ENCODE measurements around the gene PIP5K1B.

The PIP5K1B gene

GRCh38 chr9:68777070-68777763, 72.2 kb downstream of the PIP5K1B start:
- no peak overlapping the region for H3K4me2 ChIP-seq (ENCODE audit: insufficient read depth, low read length)
- H3K9me3 ChIP-seq (ENCODE audit: insufficient read depth, low read length, severe bottlenecking), result no peaks in the 10 kb centered on the region
- no peak overlapping the region for H2AFZ ChIP-seq (ENCODE audit: low read depth, low read length)
- H3K9ac ChIP-seq (ENCODE audit: low read depth, low read length), result no peak overlapping the region
- DNase-seq (no peak), ATAC-seq (ENCODE audit: insufficient read depth, low read depth) (no peak)
- H3K27me3 ChIP-seq (ENCODE audit: insufficient read depth, low read length, poor library complexity), result no peaks in the 10 kb centered on the region
- TF ChIP-seq EZH2 (IDR thresholded peaks at IDR 0.05; ENCODE audit: borderline replicate concordance, low read depth, low read length, severe bottlenecking), result no peak
- no peak for TF ChIP-seq CTCF (IDR thresholded peaks at IDR 0.05; ENCODE audit: borderline replicate concordance, extremely low read depth, low read length, poor library complexity, severe bottlenecking)
- no peak overlapping the region for H3K4me3 ChIP-seq (ENCODE audit: low read depth in 1 of 2, low read length in 2 of 2)
- peaks cover 13% of the 10 kb centered on the region for H4K20me1 ChIP-seq (ENCODE audit: insufficient read depth, low read length)
- peaks cover 27% of the 10 kb centered on the region for H3K4me1 ChIP-seq (ENCODE audit: insufficient read depth, low read length)
- H3K36me3 ChIP-seq (ENCODE audit: insufficient read depth, low read length), result peaks cover 4% of the 10 kb centered on the region
- no peak overlapping the region for H3K27ac ChIP-seq (ENCODE audit: low read length)
- H3K79me2 ChIP-seq (ENCODE audit: insufficient read depth, low read length), result peaks cover 20% of the 10 kb centered on the region

- Histone ChIP-seq H3K9ac (ENCODE audit: low read depth, low read length) (no peak overlapping the region), H3K4me2 (ENCODE audit: insufficient read depth, low read length) (peak overlapping the region; percentile 86; the same call in 1 of the 2 replicates), H4K20me1 (ENCODE audit: insufficient read depth, low read length) (peaks cover 13% of the 10 kb centered on the region), H3K4me3 (ENCODE audit: low read depth in 1 of 2, low read length in 2 of 2) (no peak overlapping the region), H3K9me3 (ENCODE audit: insufficient read depth, low read length, severe bottlenecking) (no peaks in the 10 kb centered on the region), H3K4me1 (ENCODE audit: insufficient read depth, low read length) (peaks cover 41% of the 10 kb centered on the region), H3K27ac (ENCODE audit: low read length) (no peak overlapping the region), H3K36me3 (ENCODE audit: insufficient read depth, low read length) (peaks cover 4% of the 10 kb centered on the region), H3K27me3 (ENCODE audit: insufficient read depth, low read length, poor library complexity) (no peaks in the 10 kb centered on the region), H2AFZ (ENCODE audit: low read depth, low read length) (peak overlapping the region; percentile 86; the same call in 1 of the 2 replicates), H3K79me2 (ENCODE audit: insufficient read depth, low read length) (peaks cover 28% of the 10 kb centered on the region)
- ATAC-seq (ENCODE audit: insufficient read depth, low read depth), result no peak
- no peak for DNase-seq
- TF ChIP-seq CTCF (IDR thresholded peaks at IDR 0.05; ENCODE audit: borderline replicate concordance, extremely low read depth, low read length, poor library complexity, severe bottlenecking) (no peak), EZH2 (IDR thresholded peaks at IDR 0.05; ENCODE audit: borderline replicate concordance, low read depth, low read length, severe bottlenecking) (no peak)
Observed at GRCh38 chr9:68778635-68779034, 73.6 kb downstream of the PIP5K1B start.

GRCh38 chr9:68779558-68780379, 74.7 kb downstream of the PIP5K1B start:
- ATAC-seq (ENCODE audit: insufficient read depth, low read depth) (peak; percentile 85), DNase-seq (peak; percentile 89)
- peaks cover 13% of the 10 kb centered on the region for H4K20me1 ChIP-seq (ENCODE audit: insufficient read depth, low read length)
- peak overlapping the region; percentile 86 for H3K4me2 ChIP-seq (ENCODE audit: insufficient read depth, low read length)
- peak overlapping the region; percentile 86 for H2AFZ ChIP-seq (ENCODE audit: low read depth, low read length)
- peak overlapping the region; percentile 80 for H3K27ac ChIP-seq (ENCODE audit: low read length)
- H3K27me3 ChIP-seq (ENCODE audit: insufficient read depth, low read length, poor library complexity), result no peaks in the 10 kb centered on the region
- H3K9me3 ChIP-seq (ENCODE audit: insufficient read depth, low read length, severe bottlenecking), result no peaks in the 10 kb centered on the region
- H3K79me2 ChIP-seq (ENCODE audit: insufficient read depth, low read length), result peaks cover 31% of the 10 kb centered on the region
- H3K36me3 ChIP-seq (ENCODE audit: insufficient read depth, low read length), result peaks cover 4% of the 10 kb centered on the region
- peak overlapping the region; percentile 67 for H3K9ac ChIP-seq (ENCODE audit: low read depth, low read length)
- no peak for TF ChIP-seq EZH2 (IDR thresholded peaks at IDR 0.05; ENCODE audit: borderline replicate concordance, low read depth, low read length, severe bottlenecking)
- TF ChIP-seq CTCF (IDR thresholded peaks at IDR 0.05; ENCODE audit: borderline replicate concordance, extremely low read depth, low read length, poor library complexity, severe bottlenecking), result peak; percentile 52
- peak overlapping the region; percentile 42 to 84 for H3K4me3 ChIP-seq (ENCODE audit: low read depth in 1 of 2, low read length in 2 of 2)
- H3K4me1 ChIP-seq (ENCODE audit: insufficient read depth, low read length), result peaks cover 45% of the 10 kb centered on the region
